Progenitor cell of endocrine pancreas (in vitro differentiated cells): ENCODE measurements around the gene MARCHF3. TPM values are rescaled to one million over a fixed set of nuclear protein-coding genes. Genes with fewer than 3 reads are reported as not detected.
"Not testable (repeated sequence)": the region's sequence is repeated elsewhere in the genome, so short reads cannot be mapped to it uniquely, and the experiment has no call there.

Source experiments
- DNase-seq: peaks from one replicate; pipeline ENCODE4 v3.0.0; 2021; ENCODE audit warnings: low spot score; ENCODE audit not compliant: unreplicated experiment
- H3K27ac Mint-ChIP-seq: 2 replicates; pipeline ENCODE4 v1.8.0; 2021; ENCODE audit warnings: mild to moderate bottlenecking, moderate library complexity, mixed read lengths
- H3K27me3 Mint-ChIP-seq: 2 replicates; pipeline ENCODE4 v1.8.0; 2021; ENCODE audit warnings: mixed read lengths
- H3K36me3 Mint-ChIP-seq: 2 replicates; pipeline ENCODE4 v1.8.0; 2022; ENCODE audit warnings: mixed read lengths; ENCODE audit not compliant: insufficient read depth
- H3K4me1 Mint-ChIP-seq: 2 replicates; pipeline ENCODE4 v1.8.0; 2021; ENCODE audit warnings: low read depth, mixed read lengths
- H3K4me3 Mint-ChIP-seq: 2 replicates; pipeline ENCODE4 v1.8.0; 2021; ENCODE audit warnings: low read depth, mild to moderate bottlenecking, moderate library complexity, mixed read lengths
- H3K9me3 Mint-ChIP-seq: 2 replicates; pipeline ENCODE4 v1.8.0; 2021; ENCODE audit warnings: low read depth, mixed read lengths
- total RNA-seq: library from RNA; stranded (reverse); gene quantifications from 2 replicates; pipeline ENCODE4 v1.2.1, GENCODE V29; 2021
- TF ChIP-seq, protein P1 (sequence below): fragments of 200-600 bp; sonication (generic); IDR thresholded peaks from one replicate; pipeline ENCODE4 v1.5.0; 2021; ENCODE audit warnings: antibody characterized with exemption, mild to moderate bottlenecking; ENCODE audit not compliant: unreplicated experiment

The MARCHF3 gene
- total RNA-seq, 1 donor from 2014 or later: 11.6 TPM

DNA sequence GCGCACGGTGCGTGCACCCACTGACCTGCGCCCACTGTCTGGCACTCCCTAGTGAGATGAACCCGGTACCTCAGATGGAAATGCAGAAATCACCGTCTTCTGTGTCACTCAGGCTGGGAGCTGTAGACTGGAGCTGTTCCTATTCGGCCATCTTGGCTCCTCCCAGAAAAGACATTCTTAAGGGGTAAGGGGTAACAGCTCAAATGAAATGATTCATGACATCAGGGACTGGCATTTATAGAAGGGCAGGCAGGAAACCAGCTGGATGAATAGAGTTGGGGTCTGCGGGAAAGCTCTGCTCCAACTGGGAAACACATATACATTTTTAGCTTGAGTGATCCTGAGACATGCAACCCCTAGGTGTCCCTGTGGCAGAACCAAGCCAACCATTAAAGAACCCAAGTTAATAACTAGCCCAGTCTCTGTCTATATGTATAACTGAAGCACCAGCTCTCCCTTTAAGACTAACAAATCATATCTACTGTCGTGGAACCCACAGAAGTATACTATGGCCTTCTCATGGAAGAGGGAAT lies 134.1 kb downstream of the MARCHF3 start:
- no peak overlapping the region for H3K4me3 Mint-ChIP-seq
- TF ChIP-seq, protein P1, sequence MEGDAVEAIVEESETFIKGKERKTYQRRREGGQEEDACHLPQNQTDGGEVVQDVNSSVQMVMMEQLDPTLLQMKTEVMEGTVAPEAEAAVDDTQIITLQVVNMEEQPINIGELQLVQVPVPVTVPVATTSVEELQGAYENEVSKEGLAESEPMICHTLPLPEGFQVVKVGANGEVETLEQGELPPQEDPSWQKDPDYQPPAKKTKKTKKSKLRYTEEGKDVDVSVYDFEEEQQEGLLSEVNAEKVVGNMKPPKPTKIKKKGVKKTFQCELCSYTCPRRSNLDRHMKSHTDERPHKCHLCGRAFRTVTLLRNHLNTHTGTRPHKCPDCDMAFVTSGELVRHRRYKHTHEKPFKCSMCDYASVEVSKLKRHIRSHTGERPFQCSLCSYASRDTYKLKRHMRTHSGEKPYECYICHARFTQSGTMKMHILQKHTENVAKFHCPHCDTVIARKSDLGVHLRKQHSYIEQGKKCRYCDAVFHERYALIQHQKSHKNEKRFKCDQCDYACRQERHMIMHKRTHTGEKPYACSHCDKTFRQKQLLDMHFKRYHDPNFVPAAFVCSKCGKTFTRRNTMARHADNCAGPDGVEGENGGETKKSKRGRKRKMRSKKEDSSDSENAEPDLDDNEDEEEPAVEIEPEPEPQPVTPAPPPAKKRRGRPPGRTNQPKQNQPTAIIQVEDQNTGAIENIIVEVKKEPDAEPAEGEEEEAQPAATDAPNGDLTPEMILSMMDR: no peak
- no peaks in the 10 kb centered on the region for H3K27me3 Mint-ChIP-seq
- DNase-seq: no peak
- peaks cover 1% of the 10 kb centered on the region for H3K4me1 Mint-ChIP-seq
- peak overlapping the region; percentile 49 for H3K27ac Mint-ChIP-seq
- peaks cover 5% of the 10 kb centered on the region for H3K9me3 Mint-ChIP-seq
- H3K36me3 Mint-ChIP-seq: peaks cover 15% of the 10 kb centered on the region

DNA sequence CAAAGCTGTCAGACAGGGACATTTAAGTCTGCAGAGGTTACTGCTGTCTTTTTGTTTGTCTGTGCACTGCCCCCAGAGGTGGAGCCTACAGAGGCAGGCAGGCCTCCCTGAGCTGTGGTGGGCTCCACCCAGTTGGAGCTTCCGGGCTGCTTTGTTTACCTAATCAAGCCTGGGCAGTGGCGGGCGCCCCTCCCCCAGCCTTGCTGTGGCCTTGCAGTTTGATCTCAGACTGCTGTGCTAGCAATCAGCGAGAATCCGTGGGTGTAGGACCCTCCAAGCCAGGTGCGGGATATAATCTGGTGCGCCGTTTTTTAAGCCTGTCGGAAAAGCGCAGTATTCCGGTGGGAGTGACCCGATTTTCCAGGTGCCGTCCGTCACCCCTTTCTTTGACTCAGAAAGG lies 134.6 kb downstream of the MARCHF3 start:
- H3K4me3 Mint-ChIP-seq, DNase-seq, H3K27me3 Mint-ChIP-seq, H3K27ac Mint-ChIP-seq, H3K4me1 Mint-ChIP-seq, H3K9me3 Mint-ChIP-seq: not testable (repeated sequence)
- H3K36me3 Mint-ChIP-seq: peaks cover 15% of the 10 kb centered on the region

DNA sequence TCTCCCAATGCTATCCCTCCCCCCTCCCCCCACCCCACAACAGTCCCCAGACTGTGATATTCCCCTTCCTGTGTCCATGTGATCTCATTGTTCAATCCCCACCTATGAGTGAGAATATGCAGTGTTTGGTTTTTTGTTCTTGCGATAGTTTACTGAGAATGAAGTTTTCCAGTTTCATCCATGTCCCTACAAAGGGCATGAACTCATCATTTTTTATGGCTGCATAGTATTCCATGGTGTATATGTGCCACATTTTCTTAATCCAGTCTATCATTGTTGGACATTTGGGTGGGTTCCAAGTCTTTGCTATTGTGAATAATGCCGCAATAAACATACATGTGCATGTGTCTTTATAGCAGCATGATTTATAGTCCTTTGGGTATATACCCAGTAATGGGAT lies 139.9 kb downstream of the MARCHF3 start:
- H3K4me1 Mint-ChIP-seq, H3K4me3 Mint-ChIP-seq, DNase-seq, H3K27ac Mint-ChIP-seq, H3K27me3 Mint-ChIP-seq, H3K9me3 Mint-ChIP-seq, H3K36me3 Mint-ChIP-seq: not testable (repeated sequence)

DNA sequence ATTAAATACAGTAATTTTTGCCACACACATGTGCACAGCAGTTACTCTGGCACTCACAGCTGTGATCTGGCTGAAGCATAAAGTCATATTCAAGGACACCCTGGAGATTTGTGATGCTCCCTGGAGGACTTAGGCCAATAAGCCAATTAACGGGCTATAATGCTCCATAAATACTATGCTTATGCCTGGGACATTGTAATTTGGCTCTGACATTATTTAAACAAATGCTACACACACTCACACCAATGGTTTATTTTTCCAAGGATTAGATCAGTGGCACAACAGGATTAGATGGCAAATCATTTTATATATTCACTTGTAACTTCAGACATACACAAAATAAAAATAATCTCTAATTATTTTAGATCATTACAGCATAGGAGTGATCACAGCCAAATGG lies 142.2 kb downstream of the MARCHF3 start:
- Mint-ChIP-seq H3K27ac (no peak overlapping the region), H3K36me3 (peaks cover 4% of the 10 kb centered on the region), H3K4me3 (no peak overlapping the region), H3K27me3 (no peaks in the 10 kb centered on the region), H3K9me3 (peaks cover under 1% of the 10 kb centered on the region), H3K4me1 (peaks cover 17% of the 10 kb centered on the region)
- DNase-seq: no peak
- TF ChIP-seq, protein P1: no peak

DNA sequence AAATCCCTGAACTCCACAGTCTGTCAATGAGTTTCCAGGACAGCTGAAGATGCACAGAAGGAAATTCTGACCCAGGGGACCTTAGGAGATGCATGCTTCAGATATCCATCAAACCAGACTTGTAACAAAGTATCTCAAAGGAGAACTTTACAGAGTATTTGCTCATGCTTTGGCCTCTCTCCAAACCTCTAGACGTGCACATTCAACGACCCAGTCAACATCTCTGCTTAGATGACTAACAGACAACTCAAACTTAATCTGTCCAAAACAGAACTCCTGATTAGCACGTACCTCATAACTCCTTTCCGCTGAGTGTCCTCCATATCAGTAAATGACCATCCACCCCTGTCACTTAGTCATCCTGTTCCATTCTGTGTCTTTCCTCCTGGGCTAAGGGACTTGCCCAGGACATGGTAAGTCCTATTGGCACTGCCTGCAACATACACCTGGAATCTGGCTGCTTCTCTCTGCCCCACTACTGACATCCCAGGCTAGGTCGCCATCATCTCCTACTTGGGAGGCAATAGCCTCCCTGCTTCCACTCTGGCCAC lies 146.0 kb downstream of the MARCHF3 start:
- TF ChIP-seq, protein P1: no peak
- Mint-ChIP-seq H3K4me3 (no peak overlapping the region), H3K36me3 (peaks cover 4% of the 10 kb centered on the region), H3K27ac (no peak overlapping the region), H3K9me3 (no peaks in the 10 kb centered on the region), H3K27me3 (no peaks in the 10 kb centered on the region), H3K4me1 (peaks cover 25% of the 10 kb centered on the region)
- no peak for DNase-seq

DNA sequence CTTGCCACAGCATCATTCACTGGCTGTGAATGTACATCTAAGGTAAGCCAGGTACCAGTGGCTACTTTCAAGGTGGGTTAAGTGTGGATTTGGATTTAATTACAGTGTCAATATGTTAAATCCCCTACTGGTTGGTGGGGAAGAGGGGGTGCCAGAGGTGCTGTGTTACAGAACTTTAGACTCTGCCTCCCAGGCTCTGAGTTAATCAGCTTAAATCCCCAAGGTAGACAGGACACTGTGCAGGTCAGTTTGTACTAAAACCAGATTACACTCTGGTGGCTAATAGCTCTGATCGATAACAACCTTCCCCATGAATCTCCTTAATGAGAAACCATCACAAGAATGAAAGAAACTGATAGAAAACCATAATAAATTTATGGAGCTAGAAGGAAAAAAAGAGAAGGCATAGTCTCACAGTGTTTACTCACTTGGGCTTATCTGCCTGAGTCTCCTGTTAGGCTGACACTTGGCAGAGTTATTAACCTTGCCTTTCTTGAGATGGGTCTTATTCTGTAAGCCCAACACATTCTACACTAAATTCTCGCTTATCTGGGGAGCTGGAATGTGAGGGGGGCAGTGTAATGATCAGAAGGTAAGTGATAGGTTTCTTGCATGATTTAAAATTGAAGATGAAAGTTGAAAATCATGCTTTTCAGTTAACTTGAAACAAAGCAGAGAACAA lies 146.7 kb downstream of the MARCHF3 start:
- peak overlapping the region; percentile 3 for H3K27ac Mint-ChIP-seq
- no peak overlapping the region for H3K4me3 Mint-ChIP-seq
- TF ChIP-seq, protein P1: no peak
- H3K4me1 Mint-ChIP-seq: peaks cover 25% of the 10 kb centered on the region
- H3K27me3 Mint-ChIP-seq: no peaks in the 10 kb centered on the region
- no peak for DNase-seq
- peaks cover 4% of the 10 kb centered on the region for H3K36me3 Mint-ChIP-seq
- H3K9me3 Mint-ChIP-seq: no peaks in the 10 kb centered on the region
